BLaER1 treated with 17β-estradiol and CSF1 and Interleukin-3, amounts not matched to agents 10 nM and 100 nM (cell line): Measurements from ENCODE around the gene DISC1.

ENCODE experiments used
- H3K27ac ChIP-seq, 11 experiments: shearing (Covaris generic); formaldehyde crosslinking; 2 replicates each; pipeline ENCODE4 v1.8.1; 2022
- H3K27me3 ChIP-seq, 11 experiments: shearing (Covaris generic); formaldehyde crosslinking; 2 replicates each; pipeline ENCODE4 v1.8.1; 2022
- H3K36me3 ChIP-seq, 11 experiments: shearing (Covaris generic); formaldehyde crosslinking; 2 replicates each; pipeline ENCODE4 v1.8.1; 2022
- H3K4me1 ChIP-seq, 10 experiments: shearing (Covaris generic); formaldehyde crosslinking; 2 replicates each; pipeline ENCODE4 v1.8.1; 2022
- H3K4me2 ChIP-seq, 11 experiments: shearing (Covaris generic); formaldehyde crosslinking; 2 replicates each; pipeline ENCODE4 v1.8.1; 2022
- H3K4me3 ChIP-seq, 10 experiments: shearing (Covaris generic); formaldehyde crosslinking; 2 replicates each; pipeline ENCODE4 v1.8.1; 2022
- H3K9ac ChIP-seq, 11 experiments: shearing (Covaris generic); formaldehyde crosslinking; 2 replicates each; pipeline ENCODE4 v1.8.1; 2022
- H3K9me3 ChIP-seq, 11 experiments: shearing (Covaris generic); formaldehyde crosslinking; replicated peaks in 1 of 11; 2 replicates each; pipeline ENCODE4 v1.8.1; 2022
- H4K20me1 ChIP-seq, 11 experiments: shearing (Covaris generic); formaldehyde crosslinking; 2 replicates each; pipeline ENCODE4 v1.8.1; 2022
- Cebpa-rat ChIP-seq, 11 experiments: shearing (Covaris generic); IDR thresholded peaks; 2 replicates each; pipeline ENCODE4 v1.8.1; 2022

The DISC1 gene

GRCh38 chr1:231690059-231690458, 63.5 kb downstream of the DISC1 start:
- Histone ChIP-seq H3K27ac (no peak overlapping the region), H3K36me3 (peaks cover 8 to 38% (median 18%) of the 10 kb centered on the region in 11 experiments; a peak in 18 of 22 replicates), H3K4me3 (no peak overlapping the region), H3K27me3 (no peaks in the 10 kb centered on the region), H3K4me1 (peaks cover 20 to 27% (median 23%) of the 10 kb centered on the region in 10 experiments), H4K20me1 (peaks cover 0 to 61% (median 19%) of the 10 kb centered on the region in 11 experiments; a peak in 10 of 22 replicates), H3K9ac (0 out of 22 replicates have a peak overlapping the region, but pooled peaks of 1 of the 11 experiments have one; percentile 30), H3K4me2 (peak overlapping the region in 10 of 11 experiments; percentile 4 to 69 (median 17); a peak in 14 of 22 replicates), H3K9me3 (peaks cover 26 to 35% (median 31%) of the 10 kb centered on the region in 11 experiments)
- no peak for TF ChIP-seq Cebpa-rat (IDR thresholded peaks at IDR 0.05)

GRCh38 chr1:231691618-231692259, 65.1 kb downstream of the DISC1 start:
- no peaks in the 10 kb centered on the region for H3K27me3 ChIP-seq
- no peak overlapping the region for H3K27ac ChIP-seq
- peaks cover 27 to 35% (median 32%) of the 10 kb centered on the region in 10 experiments for H3K4me1 ChIP-seq
- peaks cover 9 to 18% (median 16%) of the 10 kb centered on the region in 11 experiments for H3K9me3 ChIP-seq
- TF ChIP-seq Cebpa-rat (IDR thresholded peaks at IDR 0.05) = no peak
- no peak overlapping the region for H3K9ac ChIP-seq
- H4K20me1 ChIP-seq = peaks cover 0 to 74% (median 19%) of the 10 kb centered on the region in 11 experiments; a peak in 10 of 22 replicates
- H3K36me3 ChIP-seq = peaks cover 0 to 38% (median 11%) of the 10 kb centered on the region in 11 experiments; a peak in 11 of 22 replicates
- H3K4me3 ChIP-seq = no peak overlapping the region
- no peak overlapping the region for H3K4me2 ChIP-seq

- Histone ChIP-seq H3K36me3 (peaks cover 0 to 53% (median 22%) of the 10 kb centered on the region in 11 experiments; a peak in 12 of 22 replicates), H3K27ac (peak overlapping the region in 5 of 11 experiments; percentile 1 to 64 (median 48); a peak in 3 of 22 replicates), H3K27me3 (no peaks in the 10 kb centered on the region), H3K4me2 (peak overlapping the region in 7 of 11 experiments; percentile 69 to 87 (median 78); a peak in 11 of 22 replicates), H4K20me1 (peaks cover 0 to 78% (median 19%) of the 10 kb centered on the region in 11 experiments; a peak in 10 of 22 replicates), H3K9ac (no peak overlapping the region), H3K4me3 (no peak overlapping the region), H3K9me3 (0 out of 22 replicates have a peak, but pooled peaks cover 0 to 1% (median 0%) of the 10 kb centered on the region in 11 experiments), H3K4me1 (peaks cover 27 to 35% (median 32%) of the 10 kb centered on the region in 10 experiments)
- TF ChIP-seq Cebpa-rat (IDR thresholded peaks at IDR 0.05) = no peak
These were observed 66.9 kb downstream of the DISC1 start for GRCh38 chr1:231693361-231694074.

GRCh38 chr1:231694075-231694431, 67.5 kb downstream of the DISC1 start:
- Histone ChIP-seq H3K4me3 (no peak overlapping the region), H3K4me1 (peaks cover 29 to 36% (median 32%) of the 10 kb centered on the region in 10 experiments), H3K27ac (peak overlapping the region in 8 of 11 experiments; percentile 1 to 64 (median 46); a peak in 12 of 22 replicates), H4K20me1 (peaks cover 0 to 77% (median 19%) of the 10 kb centered on the region in 11 experiments; a peak in 10 of 22 replicates), H3K27me3 (no peaks in the 10 kb centered on the region), H3K9ac (peak overlapping the region in 3 of 11 experiments; percentile 1 to 29 (median 10); a peak in 2 of 22 replicates), H3K36me3 (peaks cover 0 to 59% (median 23%) of the 10 kb centered on the region in 11 experiments; a peak in 12 of 22 replicates), H3K9me3 (no peaks in the 10 kb centered on the region), H3K4me2 (peak overlapping the region; percentile 67 to 87 (median 79))
- TF ChIP-seq Cebpa-rat (IDR thresholded peaks at IDR 0.05) = no peak

GRCh38 chr1:231694465-231695077, 68.0 kb downstream of the DISC1 start:
- Histone ChIP-seq H4K20me1 (peaks cover 0 to 77% (median 19%) of the 10 kb centered on the region in 11 experiments; a peak in 10 of 22 replicates), H3K4me3 (no peak overlapping the region), H3K27me3 (no peaks in the 10 kb centered on the region), H3K9me3 (no peaks in the 10 kb centered on the region), H3K36me3 (peaks cover 0 to 60% (median 23%) of the 10 kb centered on the region in 11 experiments; a peak in 12 of 22 replicates), H3K27ac (peak overlapping the region in 9 of 11 experiments; percentile 1 to 64 (median 45); a peak in 16 of 22 replicates), H3K4me2 (peak overlapping the region; percentile 67 to 87 (median 79)), H3K9ac (peak overlapping the region in 8 of 11 experiments; percentile 1 to 32 (median 15); a peak in 7 of 22 replicates), H3K4me1 (peaks cover 31 to 41% (median 35%) of the 10 kb centered on the region in 10 experiments)
- no peak for TF ChIP-seq Cebpa-rat (IDR thresholded peaks at IDR 0.05)

- Histone ChIP-seq H3K9me3 (peaks cover 0 to 3% (median 0%) of the 10 kb centered on the region in 11 experiments; a peak in 2 of 22 replicates), H3K4me2 (peak overlapping the region in 10 of 11 experiments; percentile 67 to 87 (median 80); a peak in 17 of 22 replicates), H3K27ac (peak overlapping the region in 4 of 11 experiments; percentile 45 to 64 (median 50); a peak in 6 of 22 replicates), H3K9ac (0 out of 22 replicates have a peak overlapping the region, but pooled peaks of 1 of the 11 experiments have one; percentile 18), H3K36me3 (peaks cover 0 to 60% (median 26%) of the 10 kb centered on the region in 11 experiments; a peak in 14 of 22 replicates), H3K4me3 (no peak overlapping the region), H3K27me3 (no peaks in the 10 kb centered on the region), H4K20me1 (peaks cover 0 to 66% (median 11%) of the 10 kb centered on the region in 11 experiments; a peak in 10 of 22 replicates), H3K4me1 (peaks cover 23 to 38% (median 29%) of the 10 kb centered on the region in 10 experiments)
- no peak for TF ChIP-seq Cebpa-rat (IDR thresholded peaks at IDR 0.05)
These were observed 69.1 kb downstream of the DISC1 start for GRCh38 chr1:231695439-231696255.

- H3K27me3 ChIP-seq = no peaks in the 10 kb centered on the region
- no peak overlapping the region for H3K27ac ChIP-seq
- no peak for TF ChIP-seq Cebpa-rat (IDR thresholded peaks at IDR 0.05)
- H3K36me3 ChIP-seq = peaks cover 6 to 83% (median 56%) of the 10 kb centered on the region in 11 experiments; a peak in 19 of 22 replicates
- peaks cover 0 to 11% (median 4%) of the 10 kb centered on the region in 11 experiments; a peak in 6 of 22 replicates for H3K9me3 ChIP-seq
- peaks cover 0 to 27% (median 0%) of the 10 kb centered on the region in 11 experiments; a peak in 5 of 22 replicates for H4K20me1 ChIP-seq
- peaks cover 13 to 25% (median 16%) of the 10 kb centered on the region in 10 experiments for H3K4me1 ChIP-seq
- H3K9ac ChIP-seq = no peak overlapping the region
- no peak overlapping the region for H3K4me3 ChIP-seq
- peak overlapping the region in 6 of 11 experiments; percentile 6 to 82 (median 37); a peak in 10 of 22 replicates for H3K4me2 ChIP-seq
These were observed 73.2 kb downstream of the DISC1 start for GRCh38 chr1:231699784-231700183.
